NCI-H2081 treated with DMSO at 0.1 percent for 48 hours (cell line): ENCODE measurements around the gene PLBD2.

Experiments
- DNase-seq: peaks from one replicate; lab custom pipeline; 2025; lab: John Stamatoyannopoulos, UW

The PLBD2 gene

DNA sequence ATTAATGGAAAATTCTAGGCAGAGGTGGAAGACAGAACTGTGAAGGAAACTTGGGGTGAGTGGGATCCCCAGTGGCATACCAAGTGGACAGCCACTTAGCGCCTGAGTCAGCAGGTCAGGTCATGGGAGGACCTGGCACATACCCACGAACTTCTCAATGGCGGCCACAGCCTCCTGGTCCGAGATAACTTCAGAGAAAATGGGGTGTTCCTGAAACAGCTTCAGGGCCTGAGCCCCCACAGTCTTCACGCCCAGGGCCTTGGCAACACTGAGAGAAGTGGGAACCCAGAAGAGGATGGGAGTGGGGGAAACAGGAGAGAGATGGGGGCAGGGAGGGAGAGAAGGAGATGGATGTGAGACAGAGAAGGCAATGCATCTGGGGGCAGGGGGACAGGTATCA lies 35.4 kb downstream of the PLBD2 start:
- no peak for DNase-seq

DNA sequence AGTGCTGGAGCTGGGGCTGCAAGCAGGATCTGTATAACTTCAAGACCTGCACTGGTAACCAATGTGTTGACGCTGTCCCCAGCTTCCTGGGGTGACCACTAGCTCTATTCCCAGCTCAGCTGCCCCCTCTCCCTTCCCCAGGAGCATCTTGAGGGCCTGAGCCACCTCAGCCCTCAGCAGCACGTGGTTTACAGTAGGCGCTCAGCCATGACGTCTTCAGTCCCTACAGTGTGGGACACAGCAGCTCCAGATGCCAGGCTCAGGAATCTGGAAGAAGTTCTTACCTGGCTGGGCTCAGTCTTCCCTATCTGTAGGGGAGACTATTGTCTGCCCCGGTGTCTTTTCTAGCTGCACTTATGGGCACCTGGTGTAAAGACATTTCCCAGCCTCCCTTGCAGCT lies 36.7 kb downstream of the PLBD2 start:
- DNase-seq = no peak

DNA sequence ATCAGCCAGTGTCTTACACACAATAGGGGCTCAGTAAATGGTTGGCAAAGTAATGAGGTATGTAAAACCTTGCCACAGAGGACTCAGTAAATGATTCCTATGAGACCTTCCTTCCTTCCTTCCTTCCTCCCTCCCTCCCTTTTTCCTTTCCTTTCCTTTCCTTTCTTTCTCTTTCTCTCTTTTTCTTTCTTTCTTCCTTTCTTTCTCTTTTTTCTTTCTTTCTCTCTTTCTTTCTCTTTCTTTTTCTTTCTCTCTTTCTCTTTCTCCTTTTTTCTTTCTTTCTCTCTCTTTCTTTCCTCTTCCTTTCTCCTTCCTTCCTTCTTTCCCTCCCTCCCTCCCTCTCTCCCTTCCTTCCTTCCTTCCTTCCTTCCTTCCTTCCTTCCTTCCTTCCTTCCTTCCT lies 37.8 kb downstream of the PLBD2 start:
- no peak for DNase-seq

GRCh38 chr12:113396828-113397496 lies 38.6 kb downstream of the PLBD2 start:
- DNase-seq = no peak

DNA sequence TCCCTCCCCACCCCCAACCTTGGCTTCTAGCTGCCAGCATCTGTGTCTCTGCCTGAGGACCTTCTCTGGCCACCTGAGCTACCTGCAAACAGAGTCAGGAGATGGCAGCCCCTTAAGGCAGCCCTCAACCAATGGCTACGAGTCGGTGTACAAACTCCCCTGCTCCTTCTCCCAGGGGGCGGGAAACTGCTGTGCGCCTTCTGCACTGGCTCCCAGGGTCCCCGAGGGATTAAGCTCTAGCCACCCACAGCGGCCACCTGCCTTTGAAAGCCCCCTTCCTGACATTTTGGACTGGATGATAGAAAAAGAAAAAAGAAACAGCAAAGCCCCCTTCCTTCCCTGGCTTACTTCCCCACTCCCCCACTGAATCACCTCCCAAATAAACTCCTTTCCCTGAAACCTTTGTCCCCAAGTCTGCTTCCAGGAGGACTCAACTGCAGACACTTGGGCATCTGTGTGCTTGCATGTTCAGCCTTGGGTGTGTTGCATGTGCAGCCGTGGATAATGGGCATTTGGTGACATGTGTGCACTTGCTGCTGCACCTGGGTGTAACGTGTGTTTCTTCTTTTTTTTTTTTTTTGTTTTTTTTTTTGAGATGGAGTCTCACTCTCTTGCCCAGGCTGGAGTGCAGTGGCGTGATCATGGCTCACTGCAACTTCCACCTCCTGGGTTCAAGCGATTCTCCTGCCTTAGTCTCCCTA lies 39.3 kb downstream of the PLBD2 start:
- DNase-seq = no peak

- no peak for DNase-seq
These were observed 40.2 kb downstream of the PLBD2 start for GRCh38 chr12:113398346-113399290.

GRCh38 chr12:113399490-113399889 lies 41.1 kb downstream of the PLBD2 start:
- DNase-seq = no peak

DNA sequence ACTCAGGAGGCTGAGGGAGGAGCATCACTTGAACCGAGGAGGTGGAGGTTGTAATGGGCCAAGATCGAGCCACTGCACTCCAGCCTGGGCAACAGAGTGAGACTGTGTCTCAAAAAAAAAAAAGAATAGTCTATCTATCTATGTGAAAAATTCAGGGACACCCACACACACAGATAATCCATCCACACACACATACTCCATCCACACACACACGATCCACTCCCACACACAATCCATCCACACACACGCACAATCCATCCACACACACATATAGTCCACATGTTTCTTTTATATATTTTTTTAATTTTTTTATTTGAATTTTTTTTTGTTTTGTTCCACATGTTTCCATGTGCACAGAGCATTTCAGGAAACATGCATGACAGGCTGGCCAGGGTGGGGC lies 42.0 kb downstream of the PLBD2 start:
- no peak for DNase-seq

- no peak for DNase-seq
These were observed 42.9 kb downstream of the PLBD2 start for GRCh38 chr12:113401066-113402000.

- DNase-seq = no peak
These were observed 44.3 kb downstream of the PLBD2 start for GRCh38 chr12:113402586-113403260.

GRCh38 chr12:113403435-113404415 lies 45.3 kb downstream of the PLBD2 start, which contains the start of gene SDS:
Gene SDS (minus strand): TSS chr12:113403887. CDS start chr12:113399708, 4,179 bp downstream.
- no peak for DNase-seq

- no peak for DNase-seq
These were observed 47.3 kb downstream of the PLBD2 start for GRCh38 chr12:113405694-113406093.

GRCh38 chr12:113407931-113408600 lies 49.7 kb downstream of the PLBD2 start:
- DNase-seq = no peak

DNA sequence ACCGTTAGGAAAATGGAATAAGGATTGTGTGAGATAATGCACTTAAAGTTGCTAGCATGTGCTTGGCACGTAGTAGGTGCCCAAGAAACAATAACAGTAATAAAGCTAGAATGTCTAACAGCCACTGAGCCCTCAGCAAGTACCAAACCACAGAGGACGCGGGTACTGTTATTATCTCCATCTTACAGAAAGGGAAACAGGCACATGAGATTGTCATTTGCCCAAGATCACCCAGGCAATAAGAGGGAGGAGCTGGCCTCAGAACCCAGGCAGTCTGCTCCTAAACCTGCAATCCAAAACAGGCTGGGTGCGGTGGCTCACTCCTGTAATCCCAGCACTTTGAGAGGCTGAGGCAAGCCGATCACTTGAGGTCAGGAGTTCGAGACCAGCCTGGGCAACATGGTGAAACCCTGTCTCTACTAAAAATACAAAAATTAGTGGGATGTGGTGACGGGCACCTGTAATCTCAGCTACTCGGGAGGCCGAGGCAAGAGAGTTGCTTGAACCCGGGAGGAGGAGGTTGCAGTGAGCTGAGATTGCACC lies 50.4 kb downstream of the PLBD2 start:
- no peak for DNase-seq

DNA sequence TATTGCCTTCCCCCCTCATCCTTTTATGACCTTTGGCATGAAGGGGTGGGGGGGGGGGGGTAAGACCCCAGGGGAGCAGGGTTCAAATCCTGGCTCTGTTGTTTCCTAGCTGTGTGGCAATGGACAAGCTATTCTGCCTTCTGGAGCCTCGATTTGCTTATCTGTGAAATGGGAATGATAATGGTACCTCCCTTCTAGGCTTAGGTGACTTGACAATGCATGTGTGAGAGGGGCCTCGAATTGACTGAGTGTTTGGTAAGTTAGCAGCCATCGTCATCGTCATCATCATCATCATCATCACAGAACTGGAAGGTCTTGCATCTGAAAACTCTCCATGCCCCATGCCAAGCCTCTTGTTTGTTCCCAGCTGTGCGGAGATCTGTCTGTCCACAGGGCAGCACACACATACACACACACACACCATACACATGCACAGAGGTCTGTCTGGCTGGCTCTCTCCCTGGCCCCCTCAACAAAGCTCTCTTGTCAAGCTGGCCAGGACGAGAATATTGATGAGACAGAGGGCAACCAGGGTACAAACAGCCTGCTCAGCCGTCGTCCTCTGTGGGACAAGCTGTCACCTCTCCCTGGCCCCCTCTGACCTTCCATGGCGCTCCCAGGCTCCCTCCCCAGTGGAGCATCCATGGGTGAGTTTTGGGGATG lies 51.2 kb downstream of the PLBD2 start:
- no peak for DNase-seq

GRCh38 chr12:113413488-113413939 lies 55.1 kb downstream of the PLBD2 start:
- no peak for DNase-seq

GRCh38 chr12:113414519-113415038 lies 56.2 kb downstream of the PLBD2 start:
- DNase-seq = no peak
